Measurements from ENCODE around the gene WSCD2.

Gene WSCD2

GRCh38 chr12:108131035-108131434 is 1.9 kb downstream of the WSCD2 start:
- DNase-seq = no peak

- peak in 1 of 2 experiments; percentile 57 for DNase-seq
Measured at GRCh38 chr12:108131657-108132126, 2.6 kb downstream of the WSCD2 start.

- peak in 1 of 2 experiments; percentile 24 for DNase-seq
Measured at GRCh38 chr12:108133482-108133881, 4.4 kb downstream of the WSCD2 start.

- no peak for DNase-seq
Measured at GRCh38 chr12:108134744-108135143, 5.7 kb downstream of the WSCD2 start.

GRCh38 chr12:108135627-108136026 is 6.5 kb downstream of the WSCD2 start:
- DNase-seq = no peak

- DNase-seq = no peak
Measured at GRCh38 chr12:108136697-108137096, 7.6 kb downstream of the WSCD2 start.

- DNase-seq = no peak
Measured at GRCh38 chr12:108139454-108139853, 10.4 kb downstream of the WSCD2 start.

GRCh38 chr12:108140501-108140900 is 11.4 kb downstream of the WSCD2 start:
- DNase-seq = no peak

- DNase-seq = no peak
Measured at GRCh38 chr12:108141600-108142130, 12.6 kb downstream of the WSCD2 start.

- no peak for DNase-seq
Measured at GRCh38 chr12:108143144-108143543, 14.1 kb downstream of the WSCD2 start.

GRCh38 chr12:108144080-108144479 is 15.0 kb downstream of the WSCD2 start:
- DNase-seq = no peak

GRCh38 chr12:108145011-108145410 is 15.9 kb downstream of the WSCD2 start:
- no peak for DNase-seq

GRCh38 chr12:108146035-108146893 is 17.2 kb downstream of the WSCD2 start:
- no peak for DNase-seq

- DNase-seq = no peak
Measured at GRCh38 chr12:108147279-108147678, 18.2 kb downstream of the WSCD2 start.

GRCh38 chr12:108148521-108149074 is 19.5 kb downstream of the WSCD2 start:
- no peak for DNase-seq

GRCh38 chr12:108150436-108150835 is 21.3 kb downstream of the WSCD2 start:
- no peak for DNase-seq

- peak; percentile 42 to 51 for DNase-seq
Measured at GRCh38 chr12:108151533-108152169, 22.6 kb downstream of the WSCD2 start.

- no peak for DNase-seq
Measured at GRCh38 chr12:108152170-108152538, 23.1 kb downstream of the WSCD2 start.

GRCh38 chr12:108156717-108157116 is 27.6 kb downstream of the WSCD2 start:
- DNase-seq = no peak

GRCh38 chr12:108157870-108158459 is 28.9 kb downstream of the WSCD2 start:
- no peak for DNase-seq

- no peak for DNase-seq
Measured at GRCh38 chr12:108162207-108162606, 33.1 kb downstream of the WSCD2 start.

GRCh38 chr12:108166505-108166904 is 37.4 kb downstream of the WSCD2 start:
- no peak for DNase-seq

- no peak for DNase-seq
Measured at GRCh38 chr12:108167974-108168373, 38.9 kb downstream of the WSCD2 start.

All from NCI-H187 (cell line).